ENCODE data around the gene SLC25A26. TPM values are rescaled to one million over a fixed set of nuclear protein-coding genes. Genes with fewer than 3 reads are reported as not detected.

SLC25A26 gene
- total RNA-seq, 1 experiment from 2014 or later, result 13.2 TPM

- H3K4me3 ChIP-seq (ENCODE audit: low read depth in 2 of 2, low read length in 2 of 2), result no peak overlapping the region
- ATAC-seq, result no peak
- ChIA-PET POLR2A (no interaction called here), CTCF (no interaction called here)
- in situ Hi-C loops (cut with HindIII; ENCODE audit: low pct_unique_long_range_greater_than_20kb, low sequenced_read_pairs) (no loop called here), intact Hi-C loops (cut with micrococcal nuclease; ENCODE audit: unreplicated experiment) (no loop called here)
- no peak overlapping the region for H3K27ac ChIP-seq (ENCODE audit: low read length)
- peaks cover 11% of the 10 kb centered on the region for H3K27me3 ChIP-seq (ENCODE audit: control insufficient read depth, insufficient read depth, low read length)
- no peaks in the 10 kb centered on the region for H3K36me3 ChIP-seq (ENCODE audit: control insufficient read depth, insufficient read depth, low read length)
- TF ChIP-seq, protein P1, sequence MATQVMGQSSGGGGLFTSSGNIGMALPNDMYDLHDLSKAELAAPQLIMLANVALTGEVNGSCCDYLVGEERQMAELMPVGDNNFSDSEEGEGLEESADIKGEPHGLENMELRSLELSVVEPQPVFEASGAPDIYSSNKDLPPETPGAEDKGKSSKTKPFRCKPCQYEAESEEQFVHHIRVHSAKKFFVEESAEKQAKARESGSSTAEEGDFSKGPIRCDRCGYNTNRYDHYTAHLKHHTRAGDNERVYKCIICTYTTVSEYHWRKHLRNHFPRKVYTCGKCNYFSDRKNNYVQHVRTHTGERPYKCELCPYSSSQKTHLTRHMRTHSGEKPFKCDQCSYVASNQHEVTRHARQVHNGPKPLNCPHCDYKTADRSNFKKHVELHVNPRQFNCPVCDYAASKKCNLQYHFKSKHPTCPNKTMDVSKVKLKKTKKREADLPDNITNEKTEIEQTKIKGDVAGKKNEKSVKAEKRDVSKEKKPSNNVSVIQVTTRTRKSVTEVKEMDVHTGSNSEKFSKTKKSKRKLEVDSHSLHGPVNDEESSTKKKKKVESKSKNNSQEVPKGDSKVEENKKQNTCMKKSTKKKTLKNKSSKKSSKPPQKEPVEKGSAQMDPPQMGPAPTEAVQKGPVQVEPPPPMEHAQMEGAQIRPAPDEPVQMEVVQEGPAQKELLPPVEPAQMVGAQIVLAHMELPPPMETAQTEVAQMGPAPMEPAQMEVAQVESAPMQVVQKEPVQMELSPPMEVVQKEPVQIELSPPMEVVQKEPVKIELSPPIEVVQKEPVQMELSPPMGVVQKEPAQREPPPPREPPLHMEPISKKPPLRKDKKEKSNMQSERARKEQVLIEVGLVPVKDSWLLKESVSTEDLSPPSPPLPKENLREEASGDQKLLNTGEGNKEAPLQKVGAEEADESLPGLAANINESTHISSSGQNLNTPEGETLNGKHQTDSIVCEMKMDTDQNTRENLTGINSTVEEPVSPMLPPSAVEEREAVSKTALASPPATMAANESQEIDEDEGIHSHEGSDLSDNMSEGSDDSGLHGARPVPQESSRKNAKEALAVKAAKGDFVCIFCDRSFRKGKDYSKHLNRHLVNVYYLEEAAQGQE (IDR thresholded peaks at IDR 0.05; ENCODE audit: insufficient read depth in 1 of 2, low read depth in 2 of 2, low read length in 1 of 2), result no peak
- TF ChIP-seq SIN3A (IDR thresholded peaks at IDR 0.05; ENCODE audit: borderline replicate concordance, insufficient read depth, low read depth, low read length) (no peak), POLR2AphosphoS5 (IDR thresholded peaks at IDR 0.05; ENCODE audit: low read depth, low read length) (no peak), TCF7L2 (IDR thresholded peaks at IDR 0.05; ENCODE audit: low read depth, low read length) (no peak), CTCF (IDR thresholded peaks at IDR 0.05) (no peak)
- no peaks in the 10 kb centered on the region for H3K9me3 ChIP-seq (ENCODE audit: control insufficient read depth, insufficient read depth, low read depth, low read length)
- 0 out of 2 replicates have a peak, but pooled peaks cover 3% of the 10 kb centered on the region for H3K4me1 ChIP-seq (ENCODE audit: control insufficient read depth, insufficient read depth, low read length)
- BruUV-seq (replicated peaks), result no TSS peak
- DNase-seq (ENCODE audit: low read depth, low spot score), result no peak
Observed at GRCh38 chr3:66198437-66199088, 22.2 kb upstream of the SLC25A26 start.

GRCh38 chr3:66199089-66199473 lies 21.7 kb upstream of the SLC25A26 start:
- POLR2A ChIA-PET, result no interaction called here

More at GRCh38 chr3:66199089-66199473, 21.7 kb upstream of the SLC25A26 start:
- BruUV-seq (replicated peaks), result no TSS peak
- DNase-seq (ENCODE audit: low read depth, low spot score) (no peak), ATAC-seq (no peak)
- TF ChIP-seq POLR2AphosphoS5 (IDR thresholded peaks at IDR 0.05; ENCODE audit: low read depth, low read length), result no peak
- TF ChIP-seq TCF7L2 (IDR thresholded peaks at IDR 0.05; ENCODE audit: low read depth, low read length), result no peak
- no peak for TF ChIP-seq CTCF (IDR thresholded peaks at IDR 0.05)
- no peak for TF ChIP-seq SIN3A (IDR thresholded peaks at IDR 0.05; ENCODE audit: borderline replicate concordance, insufficient read depth, low read depth, low read length)
- no peak overlapping the region for H3K27ac ChIP-seq (ENCODE audit: low read length)
- no peak overlapping the region for H3K4me3 ChIP-seq (ENCODE audit: low read depth in 2 of 2, low read length in 2 of 2)
- 0 out of 2 replicates have a peak, but pooled peaks cover 3% of the 10 kb centered on the region for H3K4me1 ChIP-seq (ENCODE audit: control insufficient read depth, insufficient read depth, low read length)
- no peaks in the 10 kb centered on the region for H3K36me3 ChIP-seq (ENCODE audit: control insufficient read depth, insufficient read depth, low read length)
- no peaks in the 10 kb centered on the region for H3K9me3 ChIP-seq (ENCODE audit: control insufficient read depth, insufficient read depth, low read depth, low read length)
- CTCF ChIA-PET, result no interaction called here
- peaks cover 8% of the 10 kb centered on the region for H3K27me3 ChIP-seq (ENCODE audit: control insufficient read depth, insufficient read depth, low read length)
- intact Hi-C loops (cut with micrococcal nuclease; ENCODE audit: unreplicated experiment), result no loop called here
- in situ Hi-C loops (cut with HindIII; ENCODE audit: low pct_unique_long_range_greater_than_20kb, low sequenced_read_pairs), result no loop called here
